Measurements from ENCODE around the gene TTC27.
"Not testable (repeated sequence)": the region's sequence is repeated elsewhere in the genome, so short reads cannot be mapped to it uniquely, and the experiment has no call there.

DNA sequence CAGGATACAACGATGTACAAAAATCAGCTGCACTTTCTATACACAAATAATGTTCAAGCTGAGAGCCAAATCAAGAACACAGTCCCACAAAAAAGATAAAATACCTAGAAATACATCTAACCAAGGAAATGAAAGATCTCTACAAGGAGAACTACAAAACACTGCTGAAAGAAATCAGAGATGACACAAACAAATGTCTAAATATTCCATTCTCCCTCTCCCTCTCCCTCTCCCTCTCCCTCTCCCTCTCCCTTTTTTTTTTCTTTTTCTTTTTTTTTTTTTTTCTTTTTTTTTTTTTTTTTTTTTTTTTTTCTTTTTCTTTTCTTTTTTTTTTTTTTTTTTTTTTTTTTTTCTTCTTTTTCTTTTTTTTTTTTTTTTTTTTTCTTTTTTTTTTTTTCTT lies 238.6 kb downstream of the TTC27 start:
- TF ChIP-seq, protein P1, sequence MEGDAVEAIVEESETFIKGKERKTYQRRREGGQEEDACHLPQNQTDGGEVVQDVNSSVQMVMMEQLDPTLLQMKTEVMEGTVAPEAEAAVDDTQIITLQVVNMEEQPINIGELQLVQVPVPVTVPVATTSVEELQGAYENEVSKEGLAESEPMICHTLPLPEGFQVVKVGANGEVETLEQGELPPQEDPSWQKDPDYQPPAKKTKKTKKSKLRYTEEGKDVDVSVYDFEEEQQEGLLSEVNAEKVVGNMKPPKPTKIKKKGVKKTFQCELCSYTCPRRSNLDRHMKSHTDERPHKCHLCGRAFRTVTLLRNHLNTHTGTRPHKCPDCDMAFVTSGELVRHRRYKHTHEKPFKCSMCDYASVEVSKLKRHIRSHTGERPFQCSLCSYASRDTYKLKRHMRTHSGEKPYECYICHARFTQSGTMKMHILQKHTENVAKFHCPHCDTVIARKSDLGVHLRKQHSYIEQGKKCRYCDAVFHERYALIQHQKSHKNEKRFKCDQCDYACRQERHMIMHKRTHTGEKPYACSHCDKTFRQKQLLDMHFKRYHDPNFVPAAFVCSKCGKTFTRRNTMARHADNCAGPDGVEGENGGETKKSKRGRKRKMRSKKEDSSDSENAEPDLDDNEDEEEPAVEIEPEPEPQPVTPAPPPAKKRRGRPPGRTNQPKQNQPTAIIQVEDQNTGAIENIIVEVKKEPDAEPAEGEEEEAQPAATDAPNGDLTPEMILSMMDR (IDR thresholded peaks at IDR 0.05): not testable (repeated sequence)
- not testable (repeated sequence) for TF ChIP-seq POLR2AphosphoS5 (IDR thresholded peaks at IDR 0.05)
